ENCODE measurements around the gene CDKL5.
"Not testable (repeated sequence)": the region's sequence is repeated elsewhere in the genome, so short reads cannot be mapped to it uniquely, and the experiment has no call there.

CDKL5 gene

DNA sequence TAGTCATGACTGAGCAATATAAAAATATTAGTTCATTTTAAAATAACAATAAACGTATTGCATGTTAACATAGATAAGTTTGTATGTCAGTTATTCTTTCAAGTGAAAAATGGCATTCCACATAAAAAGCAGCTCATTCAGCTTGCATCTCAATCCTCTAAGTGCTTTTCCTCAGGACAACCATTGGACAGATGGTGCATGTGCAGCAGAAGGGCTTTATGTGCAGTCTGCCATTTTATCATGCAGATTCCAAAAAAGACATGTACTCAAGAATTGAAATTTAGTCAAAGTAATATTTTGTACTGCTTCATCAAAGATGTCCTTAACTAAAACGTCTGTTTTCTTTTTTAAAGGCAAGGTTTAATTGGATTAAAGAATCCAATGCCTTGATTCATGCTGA is 153.1 kb downstream of the CDKL5 start:
- no peak for DNase-seq

DNA sequence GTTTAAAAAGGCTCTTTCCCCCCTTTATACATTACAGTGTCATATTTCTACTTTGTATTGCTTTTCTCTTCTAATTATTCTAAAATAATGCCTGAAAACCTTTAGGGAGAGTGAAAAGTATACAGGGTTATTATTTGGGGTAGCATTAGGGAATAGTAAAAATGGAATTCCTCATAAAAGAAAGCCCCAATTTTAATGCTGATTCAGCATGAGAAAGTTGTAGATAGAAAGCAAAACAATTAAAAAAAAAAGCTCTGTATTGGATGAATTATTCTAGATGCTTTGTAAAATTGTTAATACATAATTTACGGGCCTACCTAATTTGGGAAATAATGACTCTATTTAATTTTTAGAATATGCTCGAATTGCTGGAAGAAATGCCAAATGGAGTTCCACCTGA is 154.1 kb downstream of the CDKL5 start:
- no peak for DNase-seq

- no peak for DNase-seq
Observed at GRCh38 chrX:18582910-18583493, 157.6 kb downstream of the CDKL5 start.

GRCh38 chrX:18589292-18589691 is 163.9 kb downstream of the CDKL5 start:
- DNase-seq, result not testable (repeated sequence)

GRCh38 chrX:18591834-18592233 is 166.4 kb downstream of the CDKL5 start:
- no peak for DNase-seq

DNA sequence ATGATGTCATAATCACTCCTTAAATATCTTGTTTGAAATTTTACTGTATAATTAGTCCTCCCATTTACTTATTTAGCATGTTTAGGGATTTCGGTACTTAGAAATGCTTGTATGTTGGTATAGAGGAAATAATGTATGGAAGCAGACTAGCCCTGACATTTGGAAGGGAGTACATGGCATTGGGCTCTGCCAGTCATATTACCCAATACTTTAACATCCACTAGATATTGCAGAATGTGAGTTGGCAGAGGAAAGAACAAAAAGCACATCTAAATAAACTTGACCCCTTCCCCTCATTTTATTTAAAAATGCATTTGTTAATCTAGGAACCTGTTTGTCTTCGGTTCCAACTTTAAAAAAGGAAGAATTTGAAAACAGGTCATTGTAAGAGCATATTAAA is 168.7 kb downstream of the CDKL5 start:
- DNase-seq, result no peak

DNA sequence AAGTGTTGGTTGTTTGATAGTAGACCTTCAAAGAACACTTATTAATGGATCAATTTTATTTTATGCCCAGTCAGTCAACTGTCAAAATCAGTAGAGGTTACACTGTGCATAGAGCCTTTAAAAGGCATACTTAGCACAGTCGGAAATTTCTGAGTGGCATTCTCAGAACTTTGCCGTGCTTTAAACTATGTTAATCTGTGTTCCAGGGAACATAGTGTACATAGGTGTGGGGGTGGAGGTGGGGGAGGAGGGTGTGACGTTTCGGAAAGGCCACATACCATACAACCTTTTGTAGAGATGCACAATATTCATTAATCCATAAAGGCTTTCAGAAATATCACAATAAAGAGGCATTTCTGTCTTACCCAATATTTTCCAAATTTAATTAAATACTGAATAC is 170.7 kb downstream of the CDKL5 start:
- no peak for DNase-seq

DNA sequence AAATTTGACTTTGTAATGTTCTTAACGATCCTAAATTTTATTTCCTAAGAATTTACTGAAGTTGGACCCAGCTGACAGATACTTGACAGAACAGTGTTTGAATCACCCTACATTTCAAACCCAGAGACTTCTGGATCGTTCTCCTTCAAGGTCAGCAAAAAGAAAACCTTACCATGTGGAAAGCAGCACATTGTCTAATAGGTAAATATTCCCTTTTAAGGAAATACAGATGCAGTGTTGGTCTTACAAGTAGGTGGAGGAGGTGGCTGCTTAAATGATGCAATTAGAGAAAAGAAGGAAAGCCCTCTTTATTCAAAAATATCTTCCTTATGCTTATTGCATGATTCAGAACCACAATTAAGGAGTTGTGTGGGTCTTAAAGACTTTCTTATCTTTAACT is 173.0 kb downstream of the CDKL5 start:
- no peak for DNase-seq

DNA sequence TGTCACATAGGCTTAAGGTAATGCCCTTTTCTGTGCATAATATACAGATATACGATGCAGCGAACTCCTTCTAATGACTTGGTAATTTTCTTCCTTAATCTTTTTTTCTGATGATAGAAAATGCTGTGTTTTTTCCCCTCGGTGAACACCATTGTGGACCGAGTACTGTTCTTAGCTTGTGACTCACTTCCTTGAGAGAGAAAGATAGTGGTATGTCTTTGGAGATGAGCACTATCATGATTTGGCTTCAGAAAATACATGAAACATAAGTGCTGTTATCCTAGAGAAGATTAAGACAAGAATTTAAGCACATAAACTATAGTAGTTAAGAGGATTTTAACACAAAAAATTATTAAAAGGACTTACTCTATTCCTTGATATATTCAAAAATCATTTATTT is 182.6 kb downstream of the CDKL5 start:
- DNase-seq, result peak; percentile 10

GRCh38 chrX:18613930-18614639 is 188.7 kb downstream of the CDKL5 start:
- no peak for DNase-seq

DNA sequence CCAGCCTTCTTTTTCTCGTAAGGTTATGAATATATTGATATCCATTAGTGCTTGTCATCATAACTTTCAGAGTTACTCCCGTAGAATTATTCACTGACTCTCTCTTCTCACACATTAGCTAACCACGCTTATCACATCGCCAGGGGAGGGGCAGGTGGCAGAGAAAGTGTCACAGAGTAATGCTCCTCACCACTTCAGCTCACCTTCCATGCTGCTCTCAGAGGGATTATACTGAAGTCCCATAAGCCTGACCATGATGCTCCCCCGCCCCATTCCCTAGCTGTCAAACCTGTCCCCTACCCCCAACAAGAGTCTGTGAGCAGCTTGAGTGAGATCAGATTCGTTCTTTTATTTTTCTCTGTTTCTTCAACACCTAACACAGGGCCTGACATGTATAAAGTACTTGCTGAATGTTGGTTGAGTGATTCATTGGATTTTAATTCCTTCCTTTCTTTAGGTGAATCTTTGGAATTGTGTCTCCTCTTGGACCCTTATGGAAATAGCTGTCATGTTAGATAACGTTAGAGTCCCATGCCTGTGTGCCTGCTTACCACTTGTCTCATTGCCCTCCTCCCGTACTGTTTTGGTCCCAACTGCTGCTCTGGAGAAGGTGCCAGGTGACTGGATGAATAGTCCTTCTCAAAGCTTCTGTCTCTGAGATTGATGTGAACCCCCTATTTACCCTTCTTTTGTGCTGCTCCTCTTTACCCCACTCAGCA is 191.4 kb downstream of the CDKL5 start:
- no peak for DNase-seq

DNA sequence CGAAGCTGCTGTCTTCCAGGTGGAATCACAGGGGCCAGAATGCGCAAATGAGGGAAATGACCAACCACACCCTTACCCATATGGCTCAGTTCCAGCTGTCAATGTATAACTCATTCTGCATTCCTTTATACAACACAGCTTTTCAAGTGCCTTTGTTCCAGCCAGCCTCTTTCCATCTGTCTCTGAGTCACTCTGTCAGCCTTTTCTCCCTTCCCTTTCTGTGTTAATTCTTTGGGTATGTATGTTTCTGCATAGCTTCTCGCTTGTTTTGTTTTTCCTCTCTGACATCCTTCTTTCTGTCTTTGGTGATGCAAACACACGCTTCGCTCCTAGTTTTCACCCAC is 192.0 kb downstream of the CDKL5 start:
- no peak for DNase-seq

- DNase-seq, result no peak
Observed at GRCh38 chrX:18619288-18619687, 193.9 kb downstream of the CDKL5 start.

GRCh38 chrX:18620349-18620748 is 194.9 kb downstream of the CDKL5 start:
- DNase-seq, result no peak

DNA sequence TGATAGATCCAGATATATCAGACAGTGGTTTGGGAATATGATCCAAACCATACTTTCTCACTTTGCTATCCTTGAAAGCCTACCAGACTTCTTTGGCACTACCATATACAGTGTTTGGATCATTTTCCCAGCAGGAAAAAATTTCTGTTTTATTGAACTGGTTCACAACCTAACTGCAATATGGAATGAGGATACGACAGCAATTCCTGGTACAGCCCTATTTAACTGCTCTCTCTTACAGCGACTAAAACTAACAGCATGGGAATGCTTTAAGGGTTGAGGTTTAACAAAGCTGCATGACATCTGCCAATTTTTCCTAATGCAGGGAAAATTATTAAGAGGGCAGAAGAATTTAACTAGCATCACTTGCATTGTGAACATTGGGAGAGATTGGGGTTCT is 199.2 kb downstream of the CDKL5 start:
- DNase-seq, result no peak

DNA sequence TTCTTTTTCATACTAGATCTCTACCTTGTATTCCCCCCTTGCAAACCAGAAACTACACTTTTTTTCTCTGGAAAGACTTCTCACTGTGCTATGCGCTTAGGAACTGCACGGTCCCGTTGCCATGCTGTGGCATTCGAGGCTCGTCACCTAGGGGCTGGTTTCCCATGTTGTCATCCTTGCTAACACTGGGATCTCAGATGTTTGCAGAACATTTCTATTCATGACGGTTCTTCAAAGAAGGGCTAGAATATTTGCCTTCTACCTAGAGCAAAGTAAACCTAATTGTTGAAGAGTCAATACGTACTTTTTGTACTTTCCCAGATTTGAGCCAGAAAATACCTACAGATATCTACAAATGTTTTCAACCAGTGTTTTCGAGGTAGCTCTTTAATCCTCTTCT is 205.5 kb downstream of the CDKL5 start:
- no peak for DNase-seq

DNA sequence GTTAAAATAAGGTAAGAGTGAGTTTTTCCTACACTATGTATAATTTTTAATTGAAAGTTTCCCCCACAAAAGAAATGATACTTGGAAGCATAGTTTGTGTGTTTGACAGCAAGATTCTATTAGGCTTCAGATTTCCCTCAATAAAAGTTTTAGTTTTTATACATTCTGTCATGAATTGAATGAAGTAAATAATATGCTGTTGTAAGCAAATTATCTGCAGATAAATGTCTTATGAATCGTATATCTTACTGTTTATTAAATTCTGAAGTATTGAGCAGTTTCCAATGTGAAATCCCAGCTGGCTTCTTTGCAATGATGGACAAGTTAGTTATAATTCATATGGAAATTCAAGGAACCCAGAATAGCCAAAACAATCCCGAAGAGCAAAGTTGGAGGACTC is 213.0 kb downstream of the CDKL5 start:
- no peak for DNase-seq

DNA sequence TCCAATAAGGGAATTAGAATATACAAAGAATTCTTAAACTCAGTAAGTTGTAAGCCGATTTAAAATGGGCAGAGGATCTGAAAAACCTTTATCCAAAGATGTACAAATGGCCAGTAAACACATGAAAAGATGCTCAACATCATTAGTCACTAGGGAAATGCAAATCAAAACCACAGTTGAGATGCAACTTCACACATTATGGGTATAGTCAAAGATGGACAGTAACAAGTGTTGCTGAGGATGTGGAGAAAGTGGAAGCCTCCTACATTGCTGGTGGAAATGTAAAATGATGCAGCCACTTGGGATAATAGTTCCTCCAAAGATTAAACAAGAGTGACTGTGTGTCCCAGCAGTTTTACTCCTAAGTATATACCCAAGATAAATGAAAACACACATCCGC is 213.9 kb downstream of the CDKL5 start:
- no peak for DNase-seq

- DNase-seq, result no peak
Observed at GRCh38 chrX:18640686-18641085, 215.3 kb downstream of the CDKL5 start.

DNA sequence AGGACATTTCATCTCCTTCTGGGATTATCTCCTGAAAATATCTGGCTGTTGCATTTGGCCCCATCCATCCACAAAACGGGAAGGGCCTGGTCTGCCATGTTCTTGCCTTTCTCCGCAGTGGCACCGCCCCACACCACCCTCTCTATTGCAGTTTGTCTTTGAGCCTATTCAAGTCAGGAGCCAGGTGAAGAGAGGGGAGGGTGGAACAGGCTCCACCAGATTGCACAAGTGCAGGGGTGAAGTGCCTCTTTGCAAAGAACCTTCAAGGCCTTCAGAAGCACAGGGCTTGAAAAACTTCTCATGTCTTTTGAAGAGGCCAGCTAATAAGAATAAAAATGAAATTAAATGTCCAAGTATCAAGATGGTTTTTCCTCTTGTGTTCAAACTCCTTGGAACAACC is 217.8 kb downstream of the CDKL5 start:
- no peak for DNase-seq

DNA sequence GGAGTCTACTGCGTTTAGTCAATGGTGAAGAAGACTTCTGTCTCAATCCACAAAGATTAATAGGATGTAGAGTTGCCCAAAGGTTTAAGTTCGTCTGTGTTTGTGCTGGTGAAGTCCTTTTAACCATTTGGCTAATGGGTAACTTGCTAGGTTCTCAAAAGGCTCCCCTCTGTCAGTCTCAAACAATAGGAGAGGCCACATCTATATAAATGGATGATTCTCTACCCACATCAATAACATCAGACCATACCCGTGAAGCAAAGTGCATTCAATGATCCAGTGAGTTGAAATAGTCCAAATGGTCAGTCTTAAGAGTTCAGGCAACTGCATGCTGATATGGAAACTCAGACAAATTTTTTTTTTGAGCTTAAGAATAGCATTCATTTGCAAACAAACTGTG is 218.4 kb downstream of the CDKL5 start:
- no peak for DNase-seq

- peak; percentile 41 for DNase-seq
Observed at GRCh38 chrX:18647621-18648020, 222.2 kb downstream of the CDKL5 start.

GRCh38 chrX:18649498-18649951 is 224.1 kb downstream of the CDKL5 start:
- DNase-seq, result no peak

GRCh38 chrX:18650662-18651061 is 225.3 kb downstream of the CDKL5 start:
- DNase-seq, result no peak
